HepG2 (cell line): ENCODE results near the gene HEPHL1. TPM values are rescaled to one million over a fixed set of nuclear protein-coding genes. Genes with fewer than 3 reads are reported as not detected.

Experiments used
- ATAC-seq: fragments of 200-7000 bp; cut with Tn5 transposase; 3 replicates; pipeline ENCODE4 v1.9.1; 2020; ENCODE audit warnings: mild to moderate bottlenecking, moderate library complexity
- BruUV-seq: library from RNA; stranded (reverse); fragments of 400-500 nt; replicated peaks from 2 replicates; lab custom pipeline; 2021; lab: Mats Ljungman, UMichigan
- CTCF ChIA-PET: fragments of 300-600 bp; formaldehyde crosslinking; extraction: SDS; loops from one replicate; lab custom pipeline; 2021; ENCODE audit warnings: low total read pairs, inconsistent platforms, low intra/inter-chr PET ratio; lab: Yijun Ruan, JAX
- POLR2A ChIA-PET: fragments of 350-600 bp; sonication (Branson Sonifier 250); formaldehyde crosslinking; loops from one replicate; lab custom pipeline; 2020; ENCODE audit warnings: antibody characterized with exemption, inconsistent platforms; lab: Yijun Ruan, JAX
- DNase-seq: peaks from one replicate; pipeline ENCODE4 v3.0.0-alpha.2; 2015; ENCODE audit warnings: low spot score
- FAIRE-seq: peaks from 3 replicates; lab custom pipeline; 2011; peaks lifted over from hg19 to GRCh38; lab: Jason Lieb, UNC
- H2AFZ ChIP-seq: one replicate; pipeline ENCODE4 v1.6.1; 2011; ENCODE audit warnings: low read length, inconsistent platforms
- H3K27ac ChIP-seq: fragments of 300-600 bp; 3 replicates; pipeline ENCODE4 v1.8.0; 2011; ENCODE audit warnings: mixed run types, mild to moderate bottlenecking, mixed read lengths, low read length, inconsistent platforms; ENCODE audit not compliant: insufficient read depth; ENCODE audit errors: extremely low read length
- H3K27me3 ChIP-seq, 2 experiments: fragments of 200-600 bp in 1 of 2; 2 replicates in 1 of 2; 3 replicates in 1 of 2; pipeline versions ENCODE4 v1.6.0 to v1.8.0; 2011; ENCODE audit warnings: low read length in 2 of 2, mild to moderate bottlenecking in 2 of 2, moderate library complexity in 2 of 2, inconsistent platforms in 1 of 2; ENCODE audit not compliant: insufficient read depth in 2 of 2, control insufficient read depth in 1 of 2
- H3K36me3 ChIP-seq, 2 experiments: fragments of 200-600 bp in 1 of 2; replicated peaks in 1 of 2; 2 replicates in 1 of 2; 3 replicates in 1 of 2; pipeline versions ENCODE4 v1.5.1 to v1.8.0; 2011; ENCODE audit warnings: low read length in 2 of 2, inconsistent platforms in 1 of 2; ENCODE audit not compliant: insufficient read depth in 2 of 2, control insufficient read depth in 1 of 2
- H3K4me1 ChIP-seq: 2 replicates; pipeline ENCODE4 v1.5.1; 2012; ENCODE audit warnings: low read length, inconsistent platforms; ENCODE audit not compliant: insufficient read depth
- H3K4me2 ChIP-seq: 2 replicates; pipeline ENCODE4 v1.6.0; 2011; ENCODE audit warnings: low read depth, low read length, inconsistent platforms
- H3K4me3 ChIP-seq, 3 experiments: fragments of 200-600 bp in 1 of 3; sonication (generic), shearing (Covaris generic) in 1 of 3; replicated peaks in 1 of 3; 2 replicates each; pipeline ENCODE4 v1.5.1; 2011 to 2016; ENCODE audit warnings: low read length in 3 of 3, inconsistent platforms in 2 of 3, low read depth in 2 of 3, mild to moderate bottlenecking in 2 of 3, control low read depth in 1 of 3, mixed read lengths in 1 of 3; ENCODE audit not compliant: insufficient read depth in 1 of 3
- H3K79me2 ChIP-seq: one replicate; pipeline ENCODE4 v1.6.1; 2011; ENCODE audit warnings: low read length, inconsistent platforms; ENCODE audit not compliant: insufficient read depth
- H3K9ac ChIP-seq: 2 replicates; pipeline ENCODE4 v1.6.0; 2011; ENCODE audit warnings: mild to moderate bottlenecking, low read depth, low read length, inconsistent platforms; ENCODE audit not compliant: insufficient read depth
- H3K9me3 ChIP-seq: 2 replicates; pipeline ENCODE4 v1.5.1; 2012; ENCODE audit warnings: mild to moderate bottlenecking, low read length
- H4K20me1 ChIP-seq: 2 replicates; pipeline ENCODE4 v1.6.0; 2011; ENCODE audit warnings: inconsistent platforms, mild to moderate bottlenecking, low read length, moderate library complexity; ENCODE audit not compliant: insufficient read depth
- HHEX ChIP-seq: IDR thresholded peaks from 2 replicates; pipeline ENCODE4 v1.6.1; 2016; ENCODE audit warnings: control low read depth
- HOXA7 ChIP-seq: sonication (generic); formaldehyde crosslinking; IDR thresholded peaks from 2 replicates; pipeline ENCODE4 v1.8.1; 2022; ENCODE audit warnings: mild to moderate bottlenecking, missing genetic modification reagents, moderate library complexity
- ISX ChIP-seq: sonication (generic); formaldehyde crosslinking; conservative IDR thresholded peaks from 2 replicates; pipeline ENCODE4 v1.5.0; 2020; ENCODE audit warnings: missing genetic modification reagents
- KDM2A ChIP-seq: sonication (generic); formaldehyde crosslinking; IDR thresholded peaks from 2 replicates; pipeline ENCODE4 v1.4.0; 2020; ENCODE audit warnings: low read depth, missing genetic modification reagents, borderline replicate concordance
- KLF9 ChIP-seq: IDR thresholded peaks from 2 replicates; pipeline ENCODE4 v1.6.1; 2016; ENCODE audit warnings: low read depth
- POLR2A ChIP-seq, 2 experiments: IDR thresholded peaks; 2 replicates each; pipeline ENCODE4 v1.6.1; 2011; ENCODE audit warnings: low read depth in 2 of 2, low read length in 2 of 2, mild to moderate bottlenecking in 1 of 2, moderate library complexity in 1 of 2; ENCODE audit not compliant: insufficient read depth in 1 of 2
- RARG ChIP-seq: sonication (generic); formaldehyde crosslinking; IDR thresholded peaks from 2 replicates; pipeline ENCODE4 v1.4.0; 2020; ENCODE audit warnings: low read depth, mild to moderate bottlenecking, missing genetic modification reagents
- SRF ChIP-seq: IDR thresholded peaks from 2 replicates; pipeline ENCODE4 v1.6.1; 2011; ENCODE audit warnings: mild to moderate bottlenecking, low read depth, low read length, moderate library complexity
- TCF12 ChIP-seq, 2 experiments: fragments of 450-650 bp in 1 of 2; sonication (generic) in 1 of 2; formaldehyde crosslinking in 1 of 2; IDR thresholded peaks; 2 replicates each; pipeline versions ENCODE4 v1.6.1 to v1.8.0; 2017 to 2022; ENCODE audit warnings: antibody characterized with exemption in 1 of 2, mild to moderate bottlenecking in 1 of 2, missing genetic modification reagents in 1 of 2, moderate library complexity in 1 of 2
- ZNF281 ChIP-seq: sonication (generic); formaldehyde crosslinking; IDR thresholded peaks from 2 replicates; pipeline ENCODE4 v1.4.0; 2020; ENCODE audit warnings: missing genetic modification reagents, borderline replicate concordance
- ZNF292 ChIP-seq: sonication (generic); formaldehyde crosslinking; IDR thresholded peaks from 2 replicates; pipeline ENCODE4 v1.8.1; 2022; ENCODE audit warnings: mild to moderate bottlenecking, low read depth, missing genetic modification reagents, borderline replicate concordance
- ZNF563 ChIP-seq: sonication (generic); formaldehyde crosslinking; IDR thresholded peaks from 2 replicates; pipeline ENCODE4 v1.8.0; 2022; ENCODE audit warnings: mild to moderate bottlenecking, moderate library complexity, missing genetic modification reagents
- ZNF576 ChIP-seq: sonication (generic); formaldehyde crosslinking; IDR thresholded peaks from 2 replicates; pipeline ENCODE4 v1.4.0; 2020; ENCODE audit warnings: mild to moderate bottlenecking, missing genetic modification reagents
- ZNF782 ChIP-seq: sonication (generic); formaldehyde crosslinking; IDR thresholded peaks from 2 replicates; pipeline ENCODE4 v1.4.0; 2020; ENCODE audit warnings: missing genetic modification reagents, mild to moderate bottlenecking, borderline replicate concordance
- ZNF883 ChIP-seq: sonication (generic); formaldehyde crosslinking; IDR thresholded peaks from 2 replicates; pipeline ENCODE4 v1.5.1; 2020; ENCODE audit warnings: mild to moderate bottlenecking, missing genetic modification reagents; ENCODE audit errors: not compliant biosample characterization
- WGBS: methylation state at CpG from one replicate; pipeline ENCODE4 v1.1.6; 2017; ENCODE audit warnings: low lambda C conversion rate; 5-methylcytosine and 5-hydroxymethylcytosine counted together
- in situ Hi-C: cut with HindIII; loops from 2 replicates; pipeline ENCODE4 v1.10.0; 2017; ENCODE audit warnings: low pct_unique_long_range_greater_than_20kb; ENCODE audit not compliant: extremely low pct_ligation_motif_present
- intact Hi-C: fragments of 100-400 bp; cut with micrococcal nuclease; formaldehyde crosslinking; loops from one replicate; pipeline ENCODE4 v1.10.0; 2022; ENCODE audit not compliant: unreplicated experiment
- polyA plus RNA-seq, 8 experiments: library from polyadenylated mRNA; depleted of rRNA in 3 of 8; stranded (reverse) in 7 of 8; unstranded in 1 of 8; fragments of >200 nt; fragmentation: Illumina TruSeq in 4 of 8; extraction: Trizol in 4 of 8; gene quantifications; 2 replicates each; pipeline versions ENCODE4 v1.2.1 to v1.2.3, GENCODE V29; 2011 to 2016; ENCODE audit warnings: low read depth in 4 of 8, missing spikeins in 1 of 8, mixed read lengths in 1 of 8; ENCODE audit not compliant: insufficient read depth in 1 of 8
- total RNA-seq, 5 experiments: library from RNA; depleted of rRNA; stranded (reverse); fragments of >200 nt; fragmentation: Illumina TruSeq; extraction: Trizol; gene quantifications; 2 replicates each; pipeline ENCODE4 v1.2.3, GENCODE V29; 2016; ENCODE audit warnings: low read depth in 1 of 5

The HEPHL1 gene
- total and polyA plus RNA-seq, 2 of the 13 experiments (the other 11 are each of a cell fraction or from before 2014, with no cell fraction given): 0.04 to 0.05 TPM

DNA sequence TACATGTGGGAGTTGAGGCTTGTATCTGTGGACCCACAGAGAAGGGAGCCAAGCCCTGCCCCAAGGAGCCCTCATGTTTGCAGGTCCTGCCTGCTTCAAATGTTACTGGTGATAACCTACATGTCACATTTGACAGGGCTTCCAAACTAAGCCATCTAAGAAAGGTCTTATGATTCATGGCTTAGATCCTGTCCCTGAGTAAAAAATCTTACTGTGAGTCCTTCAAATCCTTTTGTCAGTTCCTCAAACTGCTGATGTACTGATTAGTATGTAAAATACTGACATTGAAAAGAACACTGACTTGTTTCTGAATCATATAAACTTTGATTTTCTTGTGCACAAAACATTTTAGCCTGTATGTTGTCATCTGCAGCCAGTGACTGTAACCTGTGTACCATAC, 106.5 kb downstream of the HEPHL1 start:
- H3K79me2 ChIP-seq: peaks cover 32% of the 10 kb centered on the region
- H3K4me2 ChIP-seq: peak overlapping the region; percentile 83
- H2AFZ ChIP-seq: no peak overlapping the region
- H3K9me3 ChIP-seq: no peaks in the 10 kb centered on the region
- no peak for DNase-seq
- H3K27ac ChIP-seq: no peak overlapping the region
- CTCF ChIA-PET: no interaction called here
- no peak for FAIRE-seq
- POLR2A ChIA-PET: interaction anchor here (1.8 to 2.7 kb wide), 4 partner anchors 10 to 366 kb away, joined by 5 to 30 read pairs (median 13); partner anchors contain the start of genes ANKRD49 and MRE11
- TF ChIP-seq POLR2A (IDR thresholded peaks at IDR 0.05; ENCODE audit: insufficient read depth in 1 of 2, low read depth in 2 of 2, low read length in 2 of 2) (peak in 1 of 2 experiments; percentile 3; a peak in 1 of 4 replicates), ISX (CRISPR knock-in tag) (no peak)
- BruUV-seq: no TSS peak
- in situ Hi-C loops: no loop called here
- H3K36me3 ChIP-seq: no peaks in the 10 kb centered on the region
- peak overlapping the region; percentile 81 for H3K9ac ChIP-seq
- no peak for ATAC-seq
- intact Hi-C loops: loop anchor here (2.0 to 10.0 kb wide), 3 partner anchors 25 to 365 kb away; partner anchors contain the start of genes ANKRD49 and MRE11
- no peaks in the 10 kb centered on the region; a peak in 1 of 5 replicates for H3K27me3 ChIP-seq
- H3K4me1 ChIP-seq: peaks cover 43% of the 10 kb centered on the region
- H4K20me1 ChIP-seq: peaks cover 10% of the 10 kb centered on the region; the same call in 1 of the 2 replicates
- peak overlapping the region; percentile 90 to 96 (median 94); a peak in 5 of 6 replicates for H3K4me3 ChIP-seq

GRCh38 chr11:94128291-94128745, 107.2 kb downstream of the HEPHL1 start:
- under 1% methylated on average over 20 of the region's 23 CpGs for WGBS
- H3K9ac ChIP-seq: peak overlapping the region; percentile 81
- peaks cover 37% of the 10 kb centered on the region for H3K79me2 ChIP-seq
- peaks cover 43% of the 10 kb centered on the region for H3K4me1 ChIP-seq
- BruUV-seq: TSS peak; percentile 67
- peaks cover 10% of the 10 kb centered on the region; the same call in 1 of the 2 replicates for H4K20me1 ChIP-seq
- intact Hi-C loops (loop anchor here (2.0 to 10.0 kb wide), 3 partner anchors 24 to 364 kb away; partner anchors contain the start of genes ANKRD49 and MRE11), in situ Hi-C loops (no loop called here)
- H3K4me3 ChIP-seq: peak overlapping the region; percentile 90 to 96 (median 94)
- peak overlapping the region; percentile 83 for H3K4me2 ChIP-seq
- H3K27ac ChIP-seq: peak overlapping the region; percentile 87
- ATAC-seq (peak; percentile 53), FAIRE-seq (no peak), DNase-seq (no peak)
- H3K9me3 ChIP-seq: no peaks in the 10 kb centered on the region
- peak overlapping the region; percentile 35 for H2AFZ ChIP-seq
- CTCF ChIA-PET: no interaction called here
- H3K27me3 ChIP-seq: no peaks in the 10 kb centered on the region; a peak in 1 of 5 replicates
- POLR2A ChIA-PET: interaction anchor here (0.5 to 2.7 kb wide), 11 partner anchors 11 to 386 kb away, joined by 3 to 30 read pairs (median 5); partner anchors contain the start of genes ANKRD49, C11orf54, MED17 and MRE11
- H3K36me3 ChIP-seq: no peaks in the 10 kb centered on the region
- peak; percentile 21; the same call in 1 of the 2 replicates for TF ChIP-seq ZNF281 (CRISPR knock-in tag)
- no peak for TF ChIP-seq HOXA7
- no peak for TF ChIP-seq KDM2A
- TF ChIP-seq ZNF563 (CRISPR knock-in tag): 0 out of 2 replicates have a peak, but pooled peaks have one; percentile 11
- peak; percentile 21; the same call in 1 of the 2 replicates for TF ChIP-seq HHEX (CRISPR knock-in tag)
- TF ChIP-seq TCF12 (IDR thresholded peaks at IDR 0.05): no peak
- no peak for TF ChIP-seq TCF12 (CRISPR knock-in tag; IDR thresholded peaks at IDR 0.05)
- no peak for TF ChIP-seq ZNF576 (CRISPR knock-in tag)
- no peak for TF ChIP-seq RARG (CRISPR knock-in tag)
- peak; percentile 57; the same call in 1 of the 2 replicates for TF ChIP-seq SRF
- 0 out of 2 replicates have a peak, but pooled peaks have one; percentile 6 for TF ChIP-seq ZNF782 (CRISPR knock-in tag)
- TF ChIP-seq KLF9 (CRISPR knock-in tag): peak; percentile 69; the same call in 1 of the 2 replicates
- peak; percentile 0 for TF ChIP-seq ZNF883 (CRISPR knock-in tag)
- TF ChIP-seq ZNF292 (CRISPR knock-in tag): 0 out of 2 replicates have a peak, but pooled peaks have one; percentile 23
